Gastroesophageal sphincter (tissue), 3 donors: ENCODE measurements around the gene HOXC6.

Source experiments
- EP300 ChIP-seq: sonication (generic); formaldehyde crosslinking; IDR thresholded peaks from one replicate; pipeline ENCODE4 v1.6.1; 2017; ENCODE audit warnings: antibody characterized with exemption, mild to moderate bottlenecking
- POLR2A ChIP-seq, 2 donors: fragments of 450-650 bp; IDR thresholded peaks; one replicate each; pipeline ENCODE4 v1.6.1; 2017; ENCODE audit warnings: antibody characterized with exemption in 2 of 2, mild to moderate bottlenecking in 2 of 2, moderate library complexity in 1 of 2
- POLR2AphosphoS5 ChIP-seq: sonication (generic); formaldehyde crosslinking; IDR thresholded peaks from one replicate; pipeline ENCODE4 v1.6.1; 2017; ENCODE audit warnings: antibody characterized with exemption
- TF ChIP-seq, protein P1 (sequence below), 4 experiments: fragments of 200-600 bp in 2 of 4; fragments of 450-650 bp in 2 of 4; sonication (generic) in 1 of 4; IDR thresholded peaks; one replicate each; pipeline ENCODE4 v1.5.1; 2017 to 2019; ENCODE audit warnings: antibody characterized with exemption in 4 of 4, mild to moderate bottlenecking in 2 of 4, moderate library complexity in 2 of 4

DNA sequence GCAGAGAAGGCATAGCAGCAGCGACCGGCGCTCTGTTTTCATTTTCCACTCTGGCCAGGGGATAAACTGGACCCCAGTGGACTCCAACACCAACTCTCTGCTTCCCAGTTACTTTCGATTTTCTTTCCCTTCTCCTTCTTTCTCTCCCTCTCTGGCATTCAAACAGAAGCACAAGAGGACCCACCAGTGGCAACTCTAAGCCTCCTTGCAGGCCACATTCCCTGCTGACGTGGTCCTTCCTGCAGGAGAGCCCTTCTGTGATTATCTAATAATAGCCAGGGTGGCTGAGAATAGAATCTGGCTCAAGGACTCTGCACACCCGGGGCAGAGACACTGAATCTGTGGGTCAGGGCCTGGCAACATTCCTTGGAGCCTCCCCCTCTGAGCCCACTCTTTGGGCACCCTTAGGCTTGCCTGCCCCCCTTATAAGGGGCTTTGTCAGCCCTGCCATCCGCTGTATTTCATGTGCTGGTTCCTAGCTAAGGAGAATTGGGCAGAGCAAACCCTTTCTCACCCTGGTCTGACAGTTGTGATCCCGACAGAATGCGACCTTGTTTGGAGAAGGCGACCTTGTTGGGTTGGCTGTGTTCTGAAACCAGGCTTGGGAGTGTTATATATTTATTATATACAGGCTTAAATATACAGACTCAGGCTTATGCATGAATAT lies 8.2 kb upstream of the HOXC6 start:
- TF ChIP-seq POLR2AphosphoS5 (no peak), POLR2A (IDR thresholded peaks at IDR 0.05) (no peak), EP300 (no peak)
- TF ChIP-seq, protein P1, sequence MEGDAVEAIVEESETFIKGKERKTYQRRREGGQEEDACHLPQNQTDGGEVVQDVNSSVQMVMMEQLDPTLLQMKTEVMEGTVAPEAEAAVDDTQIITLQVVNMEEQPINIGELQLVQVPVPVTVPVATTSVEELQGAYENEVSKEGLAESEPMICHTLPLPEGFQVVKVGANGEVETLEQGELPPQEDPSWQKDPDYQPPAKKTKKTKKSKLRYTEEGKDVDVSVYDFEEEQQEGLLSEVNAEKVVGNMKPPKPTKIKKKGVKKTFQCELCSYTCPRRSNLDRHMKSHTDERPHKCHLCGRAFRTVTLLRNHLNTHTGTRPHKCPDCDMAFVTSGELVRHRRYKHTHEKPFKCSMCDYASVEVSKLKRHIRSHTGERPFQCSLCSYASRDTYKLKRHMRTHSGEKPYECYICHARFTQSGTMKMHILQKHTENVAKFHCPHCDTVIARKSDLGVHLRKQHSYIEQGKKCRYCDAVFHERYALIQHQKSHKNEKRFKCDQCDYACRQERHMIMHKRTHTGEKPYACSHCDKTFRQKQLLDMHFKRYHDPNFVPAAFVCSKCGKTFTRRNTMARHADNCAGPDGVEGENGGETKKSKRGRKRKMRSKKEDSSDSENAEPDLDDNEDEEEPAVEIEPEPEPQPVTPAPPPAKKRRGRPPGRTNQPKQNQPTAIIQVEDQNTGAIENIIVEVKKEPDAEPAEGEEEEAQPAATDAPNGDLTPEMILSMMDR (IDR thresholded peaks at IDR 0.05), result no peak
